Gastroesophageal sphincter (tissue), 4 donors: ENCODE data around the gene VENTX. TPM values are rescaled to one million over a fixed set of nuclear protein-coding genes. Genes with fewer than 3 reads are reported as not detected.

Experiments
- ATAC-seq: fragments of 150-250 bp; one replicate; pipeline ENCODE4 v1.9.1; 2016; ENCODE audit warnings: mild to moderate bottlenecking, moderate library complexity
- H3K27ac ChIP-seq, 4 donors: fragments of 200-600 bp; sonication (generic) in 3 of 4; 1 replicate in 3 of 4; 2 replicates in 1 of 4; pipeline ENCODE4 v1.5.1; 2016 to 2019
- H3K27me3 ChIP-seq: fragments of 200-600 bp; sonication (generic); one replicate; pipeline ENCODE4 v1.5.1; 2019
- H3K36me3 ChIP-seq, 2 donors: fragments of 200-600 bp; sonication (generic); one replicate each; pipeline ENCODE4 v1.5.1; 2019; ENCODE audit warnings: control low read depth in 1 of 2
- H3K4me1 ChIP-seq, 3 donors: fragments of 200-600 bp; sonication (generic); 1 replicate in 2 of 3; 2 replicates in 1 of 3; pipeline ENCODE4 v1.5.1; 2016 to 2019; ENCODE audit warnings: control low read depth in 2 of 3
- H3K4me3 ChIP-seq, 2 donors: fragments of 200-600 bp; sonication (generic); one replicate each; pipeline ENCODE4 v1.5.1; 2019; ENCODE audit warnings: mild to moderate bottlenecking in 1 of 2, moderate library complexity in 1 of 2
- H3K9me3 ChIP-seq, 3 donors: fragments of 200-600 bp; sonication (generic); one replicate each; pipeline ENCODE4 v1.5.1; 2017 to 2019; ENCODE audit warnings: control low read depth in 2 of 3
- CTCF ChIP-seq, 4 experiments: fragments of 200-600 bp in 2 of 4; fragments of 450-650 bp in 2 of 4; sonication (generic) in 1 of 4; IDR thresholded peaks; one replicate each; pipeline ENCODE4 v1.5.1; 2017 to 2019; ENCODE audit warnings: antibody characterized with exemption in 4 of 4, mild to moderate bottlenecking in 2 of 4, moderate library complexity in 2 of 4
- EP300 ChIP-seq: sonication (generic); formaldehyde crosslinking; IDR thresholded peaks from one replicate; pipeline ENCODE4 v1.6.1; 2017; ENCODE audit warnings: antibody characterized with exemption, mild to moderate bottlenecking
- POLR2A ChIP-seq, 2 donors: fragments of 450-650 bp; IDR thresholded peaks; one replicate each; pipeline ENCODE4 v1.6.1; 2017; ENCODE audit warnings: antibody characterized with exemption in 2 of 2, mild to moderate bottlenecking in 2 of 2, moderate library complexity in 1 of 2
- POLR2AphosphoS5 ChIP-seq: sonication (generic); formaldehyde crosslinking; IDR thresholded peaks from one replicate; pipeline ENCODE4 v1.6.1; 2017; ENCODE audit warnings: antibody characterized with exemption
- WGBS, 2 donors: methylation state at CpG; one replicate each; pipeline ENCODE4 v1.1.5; 2018; ENCODE audit warnings: low coverage in 1 of 2; 5-methylcytosine and 5-hydroxymethylcytosine counted together
- total RNA-seq, 4 donors: library from RNA; depleted of rRNA; stranded (reverse); fragments of >200 nt; gene quantifications; one replicate each; pipeline ENCODE4 v1.1.0, GENCODE V29; 2016

Gene VENTX
- total RNA-seq, 4 donors from 2014 or later = 0.66 to 2.3 (median 1.4) TPM

DNA sequence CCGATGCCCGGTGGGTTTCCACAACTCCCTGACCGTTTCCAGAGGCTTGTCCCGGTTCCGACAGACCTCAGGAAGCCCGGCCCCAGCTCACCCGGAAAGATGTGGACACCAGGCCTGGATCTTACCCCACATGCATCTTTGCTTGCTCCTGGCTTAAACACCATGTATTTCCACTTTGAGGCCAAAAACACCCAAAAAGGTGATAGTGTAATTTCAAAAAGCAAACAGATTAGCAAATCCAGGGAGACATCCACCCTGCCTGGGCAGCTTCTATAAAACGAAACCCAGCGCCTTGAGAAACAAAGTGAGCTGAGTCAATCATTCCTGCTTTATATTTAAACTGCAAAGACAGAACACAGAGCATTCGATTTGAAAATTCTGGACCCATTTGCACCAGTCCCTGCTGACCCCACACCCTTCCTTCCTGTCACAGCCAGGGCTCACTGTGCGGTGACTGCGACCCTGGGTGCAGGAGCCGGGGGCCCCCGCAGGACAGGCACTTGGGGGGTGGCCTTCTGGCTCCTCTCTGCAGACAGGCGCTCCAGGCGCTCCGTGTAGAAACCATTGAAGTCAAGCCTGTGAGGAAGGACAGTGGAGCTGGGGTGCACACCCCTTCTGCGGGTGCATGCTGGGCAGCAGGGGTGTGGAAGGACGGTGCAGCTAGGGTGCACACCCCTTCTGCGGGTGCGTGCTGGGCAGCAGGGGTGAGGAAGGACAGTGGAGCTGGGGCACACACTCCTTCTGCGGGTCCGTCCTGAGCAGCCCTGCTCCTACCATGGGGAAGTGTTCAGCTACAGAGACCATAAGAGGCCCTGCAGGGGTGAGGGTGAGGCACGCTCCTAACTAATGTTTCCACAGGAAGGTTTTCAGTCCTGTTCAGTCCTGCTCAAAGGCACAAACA lies 41.9 kb downstream of the VENTX start:
- peaks cover 0 to 26% (median 6%) of the 10 kb centered on the region in 3 donors for H3K4me1 ChIP-seq
- H3K27ac ChIP-seq = no peak overlapping the region
- no peak overlapping the region for H3K4me3 ChIP-seq
- no peak for ATAC-seq
- no peaks in the 10 kb centered on the region for H3K9me3 ChIP-seq
- 80 to 86% methylated on average over 1 to 3 of the region's 24 CpGs for WGBS, 2 donors
- peaks cover 32% of the 10 kb centered on the region for H3K27me3 ChIP-seq
- TF ChIP-seq POLR2A (IDR thresholded peaks at IDR 0.05) = no peak
- no peak for TF ChIP-seq POLR2AphosphoS5
- TF ChIP-seq EP300 = no peak
- TF ChIP-seq CTCF (IDR thresholded peaks at IDR 0.05) = no peak
- H3K36me3 ChIP-seq = peaks cover 0 to 67% of the 10 kb centered on the region in 2 donors

- peaks cover 0 to 25% (median 6%) of the 10 kb centered on the region in 3 donors for H3K4me1 ChIP-seq
- H3K36me3 ChIP-seq = peaks cover 0 to 76% of the 10 kb centered on the region in 2 donors
- no CpG with 5 or more reads among the region's 10 CpGs for WGBS, 2 donors
- no peak for TF ChIP-seq CTCF (IDR thresholded peaks at IDR 0.05)
- no peak for TF ChIP-seq POLR2A (IDR thresholded peaks at IDR 0.05)
- TF ChIP-seq EP300 = no peak
- no peak for TF ChIP-seq POLR2AphosphoS5
- H3K27me3 ChIP-seq = peaks cover 23% of the 10 kb centered on the region
- no peak overlapping the region for H3K4me3 ChIP-seq
- no peak overlapping the region for H3K27ac ChIP-seq
- no peaks in the 10 kb centered on the region for H3K9me3 ChIP-seq
- ATAC-seq = no peak
Observed at GRCh38 chr10:133280391-133281059, 42.9 kb downstream of the VENTX start.

GRCh38 chr10:133281084-133281483 lies 43.4 kb downstream of the VENTX start:
- 100% methylated on average over 1 of the region's 15 CpGs; no CpG with 5 or more reads in 1 of the 2 donors for WGBS, 2 donors
- no peak for ATAC-seq
- no peaks in the 10 kb centered on the region for H3K9me3 ChIP-seq
- TF ChIP-seq POLR2AphosphoS5 (no peak), POLR2A (IDR thresholded peaks at IDR 0.05) (no peak), EP300 (no peak), CTCF (IDR thresholded peaks at IDR 0.05) (no peak)
- H3K4me1 ChIP-seq = peaks cover 0 to 19% (median 6%) of the 10 kb centered on the region in 3 donors
- H3K36me3 ChIP-seq = peaks cover 0 to 82% of the 10 kb centered on the region in 2 donors
- no peak overlapping the region for H3K4me3 ChIP-seq
- peaks cover 17% of the 10 kb centered on the region for H3K27me3 ChIP-seq
- no peak overlapping the region for H3K27ac ChIP-seq

DNA sequence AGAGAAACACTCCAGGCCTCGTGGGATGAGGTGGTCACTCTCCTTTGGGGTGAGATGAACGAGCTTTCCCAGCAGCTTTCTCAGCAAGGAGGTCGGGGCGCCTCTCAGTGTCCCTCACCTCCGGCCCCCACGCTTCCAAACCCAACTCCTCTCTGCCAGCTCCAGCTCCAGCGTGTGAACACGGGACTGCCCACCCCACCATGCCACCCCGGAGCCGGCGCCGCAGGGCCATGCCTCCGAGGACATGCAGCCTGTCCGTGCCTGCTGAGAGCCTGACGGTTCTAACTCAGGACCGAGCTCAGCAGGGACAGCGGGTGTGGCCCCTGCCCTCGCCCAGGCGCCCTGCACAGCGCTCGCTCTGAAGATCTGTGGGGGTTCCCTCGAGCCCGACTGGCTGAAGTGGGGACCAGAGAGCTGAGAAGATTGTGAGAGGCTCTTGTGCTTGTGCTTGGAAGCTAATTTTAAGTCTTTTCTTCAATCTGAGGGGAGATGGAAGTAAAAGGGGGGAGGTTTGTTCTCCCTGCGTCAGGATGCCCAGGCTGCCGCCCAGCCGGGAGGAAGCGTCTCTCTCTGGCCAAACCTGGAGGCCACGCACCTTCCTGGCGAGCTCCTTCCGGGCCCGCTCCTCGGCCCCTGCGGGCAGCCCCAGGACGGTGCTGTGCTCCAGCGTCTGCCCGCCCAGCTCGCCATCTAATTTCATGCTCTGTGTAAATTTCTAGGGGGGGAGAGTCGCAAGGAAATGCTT lies 44.1 kb downstream of the VENTX start:
- H3K4me1 ChIP-seq = peaks cover 0 to 12% (median 3%) of the 10 kb centered on the region in 3 donors
- peaks cover 10% of the 10 kb centered on the region for H3K27me3 ChIP-seq
- no peak overlapping the region for H3K4me3 ChIP-seq
- no peak for TF ChIP-seq EP300
- no peak for TF ChIP-seq CTCF (IDR thresholded peaks at IDR 0.05)
- no peak for TF ChIP-seq POLR2A (IDR thresholded peaks at IDR 0.05)
- no peak for TF ChIP-seq POLR2AphosphoS5
- H3K27ac ChIP-seq = no peak overlapping the region
- no peaks in the 10 kb centered on the region for H3K9me3 ChIP-seq
- ATAC-seq = no peak
- WGBS, 2 donors = 67% methylated on average over 1 of the region's 38 CpGs; no CpG with 5 or more reads in 1 of the 2 donors
- peaks cover 0 to 89% of the 10 kb centered on the region in 2 donors for H3K36me3 ChIP-seq
